Activated naive CD8-positive, alpha-beta T cell treated with anti-CD3 and anti-CD28 coated beads for 36 hours (primary cell): Measurements from ENCODE around the gene OR10A3. TPM values are rescaled to one million over a fixed set of nuclear protein-coding genes. Genes with fewer than 3 reads are reported as not detected.

ENCODE experiments used
- DNase-seq: peaks from one replicate; pipeline ENCODE4 v3.0.0; 2021
- H3K27ac Mint-ChIP-seq: one replicate; pipeline ENCODE4 v1.8.0; 2022; ENCODE audit warnings: mild to moderate bottlenecking, moderate library complexity, mixed read lengths
- H3K27me3 Mint-ChIP-seq: one replicate; pipeline ENCODE4 v1.8.0; 2022; ENCODE audit warnings: mild to moderate bottlenecking, mixed read lengths
- H3K36me3 Mint-ChIP-seq: one replicate; pipeline ENCODE4 v1.8.0; 2021; ENCODE audit warnings: mild to moderate bottlenecking, mixed read lengths
- H3K4me1 Mint-ChIP-seq: one replicate; pipeline ENCODE4 v1.8.0; 2021; ENCODE audit warnings: mixed read lengths
- H3K4me3 Mint-ChIP-seq: one replicate; pipeline ENCODE4 v1.8.0; 2022; ENCODE audit warnings: mild to moderate bottlenecking, moderate library complexity, mixed read lengths
- H3K9me3 Mint-ChIP-seq: one replicate; pipeline ENCODE4 v1.8.0; 2022; ENCODE audit warnings: mixed read lengths
- total RNA-seq, 2 experiments: library from RNA; stranded (reverse); gene quantifications; one replicate each; pipeline ENCODE4 v1.2.3, GENCODE V29; 2021

Gene OR10A3
- total RNA-seq, 2 experiments from 2014 or later, result not detected

- Mint-ChIP-seq H3K4me3 (no peak overlapping the region), H3K27ac (no peak overlapping the region), H3K4me1 (no peaks in the 10 kb centered on the region), H3K9me3 (no peaks in the 10 kb centered on the region), H3K36me3 (no peaks in the 10 kb centered on the region), H3K27me3 (peaks cover 3% of the 10 kb centered on the region)
- DNase-seq, result no peak
Measured at GRCh38 chr11:7890417-7891172, 50.9 kb downstream of the OR10A3 start.

- no peak for DNase-seq
- Mint-ChIP-seq H3K27ac (no peak overlapping the region), H3K4me3 (no peak overlapping the region), H3K27me3 (peaks cover 3% of the 10 kb centered on the region), H3K9me3 (no peaks in the 10 kb centered on the region), H3K36me3 (no peaks in the 10 kb centered on the region), H3K4me1 (no peaks in the 10 kb centered on the region)
Measured at GRCh38 chr11:7889985-7890384, 51.5 kb downstream of the OR10A3 start.

Other genes with a start within 250 kb of the OR10A3 start
- not detected for gene OVCH2, start 235.2 kb downstream of the OR10A3 start, total RNA-seq
- not detected for gene OR5P2, start 144.8 kb downstream of the OR10A3 start, total RNA-seq
- gene OR5P3, start 110.9 kb downstream of the OR10A3 start, total RNA-seq, result not detected
- gene OR10A6, start 10.4 kb downstream of the OR10A3 start, total RNA-seq, result not detected
- not detected for gene NLRP10, start 23.7 kb upstream of the OR10A3 start, total RNA-seq
- 100 to 1,000 TPM; 314 to 316 TPM for gene EIF3F, start 45.6 kb upstream of the OR10A3 start, total RNA-seq
- under 1 TPM; 0.19 to 0.34 TPM for gene TUB, start 139.5 kb upstream of the OR10A3 start, total RNA-seq
- 10 to 100 TPM in 1 of 2 experiments, 1 to 10 TPM in 1; 9.4 to 11.7 TPM for gene RIC3, start 227.3 kb upstream of the OR10A3 start, total RNA-seq